ENCODE results near the gene TBX19.

DNA sequence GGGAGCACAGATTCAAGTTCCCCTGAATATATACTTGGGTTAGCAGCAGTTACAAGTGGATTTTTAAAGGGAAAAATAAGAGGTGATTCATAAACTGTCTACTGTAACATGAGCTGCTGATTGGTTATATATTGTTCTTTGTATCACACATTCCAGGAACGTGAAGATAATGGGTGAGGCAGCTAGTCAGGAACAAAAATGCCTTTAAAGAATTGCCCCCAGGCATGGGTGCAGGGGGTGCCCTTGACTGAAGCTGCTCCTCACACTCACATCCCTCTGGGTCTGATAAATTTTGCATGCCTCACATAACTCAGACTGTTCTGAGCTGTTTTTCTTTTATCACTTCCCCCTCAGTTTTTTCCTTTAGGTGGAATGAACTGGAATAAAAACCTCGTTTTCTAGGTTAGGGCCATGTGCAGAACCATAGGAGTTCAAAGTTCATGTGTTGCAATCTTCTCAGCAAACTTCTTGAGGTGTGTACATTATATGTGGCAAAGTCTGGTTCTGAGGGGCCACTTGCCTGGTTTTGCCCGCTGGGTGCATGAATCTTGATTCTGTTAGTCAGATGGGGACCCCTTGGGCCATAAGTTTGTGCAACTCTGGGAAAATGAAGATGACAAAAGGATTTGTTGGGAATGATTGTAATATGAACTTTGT is 21.1 kb downstream of the TBX19 start:
- no peak for TF ChIP-seq POLR2A (IDR thresholded peaks at IDR 0.05)
- TF ChIP-seq, protein P1, sequence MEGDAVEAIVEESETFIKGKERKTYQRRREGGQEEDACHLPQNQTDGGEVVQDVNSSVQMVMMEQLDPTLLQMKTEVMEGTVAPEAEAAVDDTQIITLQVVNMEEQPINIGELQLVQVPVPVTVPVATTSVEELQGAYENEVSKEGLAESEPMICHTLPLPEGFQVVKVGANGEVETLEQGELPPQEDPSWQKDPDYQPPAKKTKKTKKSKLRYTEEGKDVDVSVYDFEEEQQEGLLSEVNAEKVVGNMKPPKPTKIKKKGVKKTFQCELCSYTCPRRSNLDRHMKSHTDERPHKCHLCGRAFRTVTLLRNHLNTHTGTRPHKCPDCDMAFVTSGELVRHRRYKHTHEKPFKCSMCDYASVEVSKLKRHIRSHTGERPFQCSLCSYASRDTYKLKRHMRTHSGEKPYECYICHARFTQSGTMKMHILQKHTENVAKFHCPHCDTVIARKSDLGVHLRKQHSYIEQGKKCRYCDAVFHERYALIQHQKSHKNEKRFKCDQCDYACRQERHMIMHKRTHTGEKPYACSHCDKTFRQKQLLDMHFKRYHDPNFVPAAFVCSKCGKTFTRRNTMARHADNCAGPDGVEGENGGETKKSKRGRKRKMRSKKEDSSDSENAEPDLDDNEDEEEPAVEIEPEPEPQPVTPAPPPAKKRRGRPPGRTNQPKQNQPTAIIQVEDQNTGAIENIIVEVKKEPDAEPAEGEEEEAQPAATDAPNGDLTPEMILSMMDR (IDR thresholded peaks at IDR 0.05) = no peak

Measured in Peyer's patch (tissue), 4 donors.